Left cardiac atrium (tissue), 4 donors: ENCODE data around the gene SERINC5. TPM values are rescaled to one million over a fixed set of nuclear protein-coding genes. Genes with fewer than 3 reads are reported as not detected.

Experiments used
- ATAC-seq, 2 donors: fragments of 200-7000 bp; cut with Tn5 transposase; one replicate each; pipeline ENCODE4 v1.9.1; 2020; ENCODE audit warnings: mild to moderate bottlenecking in 2 of 2, moderate library complexity in 2 of 2
- DNase-seq: peaks from one replicate; pipeline ENCODE4 v3.0.0-alpha.2; 2020
- intact Hi-C, 2 donors: fragments of 100-400 bp; cut with DNase I; formaldehyde crosslinking; loops; one replicate each; pipeline versions ENCODE4 v1.14.1 to v1.15.1; 2022 to 2023
- total RNA-seq, 2 donors: library from RNA; stranded (reverse); fragmentation: NEBNext Ultra II Directional; extraction: Animal tissue kit (Norgen Biotek cat#: 25700); gene quantifications; one replicate each; pipeline ENCODE4 v1.2.1, GENCODE V29; 2021
- donor health status: DM: no; HTN: yes; CAD: no.
- donor health status: DM: no; HTN: yes; CAD: no; lungs with severe emphysema.
- donor health status: DM: yes; HTN: yes; CAD: no.
- donor health status: Dilated cardiomyopathy.

Gene SERINC5
- total RNA-seq, 2 donors from 2014 or later: 14.3 to 14.9 TPM

DNA sequence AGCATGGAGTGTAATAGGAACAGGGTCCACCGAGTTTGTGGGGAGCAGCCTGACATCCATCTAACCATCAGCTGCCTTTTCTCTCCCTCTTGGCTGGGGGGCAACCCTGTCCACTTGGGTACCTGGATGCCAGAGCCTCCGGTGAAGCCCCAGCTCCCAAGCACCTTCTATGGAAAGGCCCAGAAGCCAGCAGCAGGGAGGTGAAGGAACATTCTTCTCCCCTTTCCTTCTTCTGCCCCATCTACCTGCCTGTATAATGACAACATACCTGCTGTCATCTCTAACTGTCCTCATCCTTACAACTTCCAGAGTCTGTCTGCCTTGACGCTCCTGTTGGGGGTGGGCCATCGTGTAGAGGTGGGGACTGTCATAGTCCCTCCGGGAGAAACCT lies 187.6 kb downstream of the SERINC5 start:
- ATAC-seq (no peak), DNase-seq (no peak)
- intact Hi-C loops: no loop called here

DNA sequence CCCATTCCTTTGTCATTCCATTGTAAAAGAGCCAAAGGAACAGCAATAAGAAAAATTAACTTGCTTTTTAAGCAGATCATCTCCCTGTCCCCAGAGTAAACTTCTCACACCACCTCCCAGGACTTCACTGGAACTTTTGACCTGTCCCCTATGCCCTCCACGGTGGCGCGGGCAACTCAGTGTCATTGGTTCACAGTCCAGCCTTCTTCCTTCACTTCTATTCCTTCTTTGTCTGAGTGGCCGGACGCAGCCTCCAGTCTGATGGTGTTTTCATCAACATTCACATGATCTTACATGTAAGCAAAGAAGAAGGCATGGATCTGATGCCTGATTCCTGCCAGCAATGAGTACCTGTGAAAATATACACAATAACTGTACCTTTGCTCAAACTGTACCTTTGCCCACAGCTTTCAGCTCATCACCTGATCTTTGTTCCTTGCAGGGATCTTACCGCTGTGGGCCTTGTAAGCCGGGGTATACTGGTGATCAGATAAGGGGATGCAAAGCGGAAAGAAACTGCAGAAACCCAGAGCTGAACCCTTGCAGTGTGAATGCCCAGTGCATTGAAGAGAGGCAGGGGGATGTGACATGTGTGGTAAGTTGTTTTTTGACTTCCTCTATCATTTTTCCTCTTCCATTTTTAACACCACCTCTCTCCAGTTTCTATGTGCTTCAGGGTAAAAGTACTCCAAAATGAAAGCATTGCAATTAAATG lies 188.2 kb downstream of the SERINC5 start:
- ATAC-seq (no peak), DNase-seq (no peak)
- intact Hi-C loops: no loop called here

- DNase-seq (no peak), ATAC-seq (no peak)
- intact Hi-C loops: no loop called here
Measured at GRCh38 chr5:80067016-80067415, 188.8 kb downstream of the SERINC5 start.

DNA sequence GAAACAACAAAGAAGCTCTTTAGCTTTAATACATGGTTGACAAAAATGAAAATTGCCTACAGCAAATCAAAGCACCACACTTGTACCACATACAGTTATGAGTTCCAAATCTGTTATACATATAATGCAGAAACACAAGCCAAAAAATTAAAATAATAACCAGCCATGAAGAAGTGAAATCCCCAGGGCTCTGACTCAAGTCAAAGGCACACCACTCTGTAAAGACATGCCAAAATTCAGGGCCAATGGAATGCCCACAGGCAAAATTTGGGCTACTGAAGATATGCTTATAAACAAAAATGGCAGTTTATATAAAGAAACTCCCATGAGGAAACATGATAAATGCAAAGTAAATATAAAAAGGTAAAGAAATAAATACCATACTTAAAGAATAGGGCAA lies 191.7 kb downstream of the SERINC5 start:
- no peak for ATAC-seq

More for the DNA sequence above, 191.7 kb downstream of the SERINC5 start:
- no peak for DNase-seq
- intact Hi-C loops: no loop called here

Other genes with a start within 250 kb of the SERINC5 start
- gene THBS4, start 220.7 kb downstream of the SERINC5 start, total RNA-seq: 10 to 100 TPM in 1 of 2 donors, 1 to 10 TPM in 1; 9.2 to 37.1 TPM
- not detected for gene SPZ1, start 64.0 kb upstream of the SERINC5 start, total RNA-seq
- 10 to 100 TPM; 37.7 to 45.5 TPM for gene ZFYVE16, start 152.0 kb upstream of the SERINC5 start, total RNA-seq
- 1 to 10 TPM; 2.5 to 2.9 TPM for gene FAM151B, start 232.1 kb upstream of the SERINC5 start, total RNA-seq